Chondrocyte (in vitro differentiated cells): Measurements from ENCODE around the gene XPR1. TPM values are rescaled to one million over a fixed set of nuclear protein-coding genes. Genes with fewer than 3 reads are reported as not detected.

ENCODE experiments used
- DNase-seq: peaks from one replicate; pipeline ENCODE4 v3.0.0; 2021; ENCODE audit warnings: mixed read lengths, low spot score
- H3K27ac Mint-ChIP-seq: one replicate; pipeline ENCODE4 v1.8.0; 2021; ENCODE audit warnings: mild to moderate bottlenecking, moderate library complexity, mixed read lengths; ENCODE audit not compliant: unreplicated experiment
- H3K27me3 Mint-ChIP-seq: 2 replicates; pipeline ENCODE4 v1.8.0; 2021; ENCODE audit warnings: low read depth, mixed read lengths
- H3K36me3 Mint-ChIP-seq: 2 replicates; pipeline ENCODE4 v1.8.0; 2021; ENCODE audit warnings: low read depth, mixed read lengths
- H3K4me1 Mint-ChIP-seq: 2 replicates; pipeline ENCODE4 v1.8.0; 2021; ENCODE audit warnings: low read depth, mild to moderate bottlenecking, mixed read lengths
- H3K4me3 Mint-ChIP-seq: one replicate; pipeline ENCODE4 v1.8.0; 2021; ENCODE audit warnings: mild to moderate bottlenecking, moderate library complexity, mixed read lengths; ENCODE audit not compliant: unreplicated experiment
- H3K9me3 Mint-ChIP-seq: 2 replicates; pipeline ENCODE4 v1.8.0; 2021; ENCODE audit warnings: low read depth, mixed read lengths
- CTCF ChIP-seq: fragments of 200-600 bp; sonication (generic); IDR thresholded peaks from 2 replicates; pipeline ENCODE4 v1.5.0; 2021; ENCODE audit warnings: antibody characterized with exemption, mild to moderate bottlenecking, moderate library complexity
- total RNA-seq: library from RNA; stranded (reverse); gene quantifications from 3 replicates; pipeline ENCODE4 v1.2.1, GENCODE V29; 2021

XPR1 gene
- total RNA-seq, 1 donor from 2014 or later: 24.9 TPM

DNA sequence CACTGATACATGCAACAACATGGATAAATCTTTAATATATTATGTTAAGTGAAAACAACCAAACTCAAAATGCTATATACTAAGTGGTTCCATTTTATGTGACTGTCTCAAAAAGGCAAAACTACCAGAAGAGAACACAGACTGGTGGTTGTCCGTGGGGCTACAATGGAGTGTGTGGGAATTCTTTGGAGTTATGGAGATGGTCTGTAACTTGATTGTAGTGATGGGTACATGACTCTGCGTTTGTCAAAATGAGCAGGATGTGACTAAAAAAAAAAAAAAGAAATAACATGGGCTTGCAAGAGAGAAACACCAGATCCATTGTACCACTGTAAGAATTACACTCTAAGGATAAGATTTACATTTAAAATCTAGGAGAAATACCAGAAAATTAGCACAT, 228.7 kb downstream of the XPR1 start:
- no peak overlapping the region for H3K4me3 Mint-ChIP-seq

GRCh38 chr1:180862305-180862704, 230.5 kb downstream of the XPR1 start:
- Mint-ChIP-seq H3K36me3 (no peaks in the 10 kb centered on the region), H3K4me3 (no peak overlapping the region), H3K4me1 (peaks cover 45% of the 10 kb centered on the region), H3K27me3 (no peaks in the 10 kb centered on the region), H3K9me3 (no peaks in the 10 kb centered on the region), H3K27ac (no peak overlapping the region)
- TF ChIP-seq CTCF: no peak
- DNase-seq: no peak

More for the DNA sequence above, 228.7 kb downstream of the XPR1 start:
- Mint-ChIP-seq H3K27me3 (no peaks in the 10 kb centered on the region), H3K27ac (no peak overlapping the region), H3K36me3 (peaks cover 2% of the 10 kb centered on the region), H3K9me3 (no peaks in the 10 kb centered on the region), H3K4me1 (peaks cover 48% of the 10 kb centered on the region)
- TF ChIP-seq CTCF: peak; percentile 32
- no peak for DNase-seq

- TF ChIP-seq CTCF: peak; percentile 97
- H3K27me3 Mint-ChIP-seq: no peaks in the 10 kb centered on the region
- no peak overlapping the region for H3K27ac Mint-ChIP-seq
- no peaks in the 10 kb centered on the region for H3K9me3 Mint-ChIP-seq
- no peak overlapping the region for H3K4me3 Mint-ChIP-seq
- no peaks in the 10 kb centered on the region for H3K36me3 Mint-ChIP-seq
- peaks cover 37% of the 10 kb centered on the region for H3K4me1 Mint-ChIP-seq
- DNase-seq: no peak
These were observed 231.4 kb downstream of the XPR1 start for GRCh38 chr1:180863158-180863775.

DNA sequence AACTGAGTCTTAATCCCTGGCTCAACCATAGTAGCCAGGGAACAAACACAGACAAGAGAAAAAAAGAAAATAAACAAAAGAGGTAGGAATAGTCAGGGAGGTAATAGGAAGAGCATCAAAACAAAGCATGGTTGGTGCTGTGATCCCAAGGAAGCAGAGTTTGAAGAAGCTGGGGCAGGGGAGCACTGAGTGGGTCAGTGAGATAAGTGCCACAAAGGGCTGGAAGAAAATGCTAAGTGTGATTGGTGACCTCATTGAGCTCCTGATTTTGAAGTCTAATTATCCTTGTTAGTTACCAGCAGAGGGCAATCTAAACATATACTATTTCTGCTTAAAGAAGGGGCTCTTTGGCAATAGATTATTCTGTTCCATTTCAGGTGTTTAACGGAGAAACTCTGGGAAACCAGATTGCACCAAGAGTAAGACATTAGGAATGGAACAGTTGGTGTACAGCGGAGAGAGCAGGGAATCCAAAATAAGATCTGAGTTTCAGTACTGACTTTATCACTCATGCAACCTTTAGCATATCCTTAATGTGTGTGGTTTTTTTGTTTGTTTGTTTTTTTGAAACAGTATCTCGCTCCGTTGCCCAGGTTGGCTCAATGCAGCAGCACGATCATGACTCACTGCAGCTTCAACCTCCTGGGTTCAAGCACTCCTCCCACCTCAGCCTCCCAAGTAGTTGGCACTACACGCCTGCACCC, 250.1 kb downstream of the XPR1 start:
- no peaks in the 10 kb centered on the region for H3K9me3 Mint-ChIP-seq
- H3K27ac Mint-ChIP-seq: no peak overlapping the region
- H3K4me3 Mint-ChIP-seq: no peak overlapping the region
- peak; percentile 87 for TF ChIP-seq CTCF
- H3K4me1 Mint-ChIP-seq: peaks cover 6% of the 10 kb centered on the region
- peaks cover 4% of the 10 kb centered on the region for H3K36me3 Mint-ChIP-seq
- no peaks in the 10 kb centered on the region for H3K27me3 Mint-ChIP-seq
- DNase-seq: no peak

GRCh38 chr1:180884588-180885300, 252.9 kb downstream of the XPR1 start:
- Mint-ChIP-seq H3K27me3 (no peaks in the 10 kb centered on the region), H3K4me1 (peaks cover 6% of the 10 kb centered on the region), H3K36me3 (peaks cover 7% of the 10 kb centered on the region), H3K9me3 (no peaks in the 10 kb centered on the region), H3K27ac (no peak overlapping the region), H3K4me3 (no peak overlapping the region)
- no peak for DNase-seq
- no peak for TF ChIP-seq CTCF
